PC-3 (cell line): Measurements from ENCODE around the gene DLG1. TPM values are rescaled to one million over a fixed set of nuclear protein-coding genes. Genes with fewer than 3 reads are reported as not detected.

Experiments used
- ATAC-seq: fragments of 200-7000 bp; cut with Tn5 transposase; 2 replicates; pipeline ENCODE4 v1.9.1; 2020; ENCODE audit warnings: mild to moderate bottlenecking, moderate library complexity
- BruUV-seq: library from RNA; stranded (reverse); fragments of 400-500 nt; replicated peaks from 2 replicates; lab custom pipeline; 2021; lab: Mats Ljungman, UMichigan
- CTCF ChIA-PET: fragments of 300-600 bp; sonication (Branson Sonifier 250); formaldehyde crosslinking; loops from one replicate; lab custom pipeline; 2022; ENCODE audit warnings: antibody characterized with exemption; lab: Charles Lee
- POLR2A ChIA-PET: fragments of 300-600 bp; sonication (Branson Sonifier 250); formaldehyde crosslinking; loops from one replicate; lab custom pipeline; 2022; ENCODE audit warnings: antibody characterized with exemption; ENCODE audit not compliant: unreplicated experiment; lab: Charles Lee
- DNase-seq: peaks from one replicate; pipeline ENCODE4 v3.0.0-alpha.2; 2015
- H2AFZ ChIP-seq: fragments of 300-600 bp; sonication (generic); 2 replicates; pipeline ENCODE4 v1.6.0; 2016; ENCODE audit warnings: antibody characterized with exemption, low read length
- H3F3A ChIP-seq: fragments of 300-600 bp; sonication (generic); one replicate; pipeline ENCODE4 v1.6.0; 2017; ENCODE audit warnings: antibody characterized with exemption, low read length, control low read depth, mild to moderate bottlenecking; ENCODE audit not compliant: unreplicated experiment
- H3K27ac ChIP-seq: fragments of 300-600 bp; sonication (generic); 2 replicates; pipeline ENCODE4 v1.5.1; 2016; ENCODE audit warnings: mild to moderate bottlenecking, low read length
- H3K27me3 ChIP-seq: fragments of 300-600 bp; sonication (generic); 2 replicates; pipeline ENCODE4 v1.6.1; 2016; ENCODE audit warnings: low read length, mixed read lengths
- H3K36me3 ChIP-seq: fragments of 300-600 bp; sonication (generic); 2 replicates; pipeline ENCODE4 v1.6.1; 2016; ENCODE audit warnings: low read depth, mixed run types, low read length, mixed read lengths
- H3K4me1 ChIP-seq: fragments of 300-600 bp; sonication (generic); 2 replicates; pipeline ENCODE4 v1.5.1; 2016; ENCODE audit warnings: low read length; ENCODE audit not compliant: insufficient read depth
- H3K4me2 ChIP-seq: fragments of 300-600 bp; sonication (generic); 2 replicates; pipeline ENCODE4 v1.6.0; 2016; ENCODE audit warnings: low read length
- H3K4me3 ChIP-seq: fragments of 300-600 bp; sonication (generic); 2 replicates; pipeline ENCODE4 v1.5.1; 2016; ENCODE audit warnings: mild to moderate bottlenecking, low read length, mixed read lengths
- H3K79me2 ChIP-seq: fragments of 300-600 bp; sonication (generic); 2 replicates; pipeline ENCODE4 v1.6.1; 2017; ENCODE audit warnings: low read length, mixed read lengths
- H3K9ac ChIP-seq: fragments of 300-600 bp; sonication (generic); 2 replicates; pipeline ENCODE4 v1.6.0; 2016; ENCODE audit warnings: mild to moderate bottlenecking, low read length
- H3K9me2 ChIP-seq: fragments of 300-600 bp; sonication (generic); replicated peaks from 2 replicates; pipeline ENCODE4 v1.6.1; 2016; ENCODE audit warnings: mixed run types, low read length, mixed read lengths
- H3K9me3 ChIP-seq: fragments of 300-600 bp; sonication (generic); 2 replicates; pipeline ENCODE4 v1.6.1; 2016; ENCODE audit warnings: low read length, mixed read lengths
- H4K20me1 ChIP-seq: fragments of 300-600 bp; sonication (generic); 2 replicates; pipeline ENCODE4 v1.6.1; 2016; ENCODE audit warnings: low read length, mixed read lengths
- EZH2 ChIP-seq: fragments of 300-600 bp; sonication (generic); IDR thresholded peaks from one replicate; pipeline ENCODE4 v1.6.1; 2017; ENCODE audit warnings: antibody characterized with exemption, mild to moderate bottlenecking, low read length; ENCODE audit not compliant: unreplicated experiment
- EZH2phosphoT487 ChIP-seq: fragments of 300-600 bp; sonication (generic); IDR thresholded peaks from 2 replicates; pipeline ENCODE4 v1.6.1; 2018; ENCODE audit warnings: mild to moderate bottlenecking, antibody characterized with exemption, low read length, borderline replicate concordance
- intact Hi-C: fragments of 100-400 bp; cut with micrococcal nuclease; formaldehyde crosslinking; loops from 2 replicates; pipeline ENCODE4 v1.9.0; 2023
- total RNA-seq: library from RNA; depleted of rRNA; stranded (reverse); fragments of >200 nt; gene quantifications from 2 replicates; pipeline ENCODE4 v1.2.3, GENCODE V29; 2014
- TF ChIP-seq, protein P1 (sequence below): fragments of 300-600 bp; sonication (generic); conservative IDR thresholded peaks from 2 replicates; pipeline ENCODE4 v1.5.1; 2017; ENCODE audit warnings: antibody characterized with exemption, low read depth, mild to moderate bottlenecking, low read length

The DLG1 gene
- total RNA-seq, 1 experiment from 2014 or later, result 60.8 TPM

GRCh38 chr3:197331131-197331530 lies 32.7 kb upstream of the DLG1 start:
- Histone ChIP-seq H3K9me2 (no peaks in the 10 kb centered on the region), H3K9me3 (no peaks in the 10 kb centered on the region), H3K9ac (no peak overlapping the region), H2AFZ (no peak overlapping the region), H3K36me3 (no peaks in the 10 kb centered on the region), H3K27me3 (no peaks in the 10 kb centered on the region), H3K4me2 (no peak overlapping the region), H3K27ac (no peak overlapping the region), H3F3A (no peaks in the 10 kb centered on the region), H3K4me3 (no peak overlapping the region), H4K20me1 (no peaks in the 10 kb centered on the region), H3K4me1 (no peaks in the 10 kb centered on the region), H3K79me2 (no peaks in the 10 kb centered on the region)
- peak; percentile 64 for ATAC-seq
- no TSS peak for BruUV-seq
- intact Hi-C loops, result no loop called here
- ChIA-PET CTCF (interaction anchor here (0.5 to 0.6 kb wide), 2 partner anchors 22 to 37 kb away, joined by 3 read pairs; no protein-coding TSS in a partner anchor), POLR2A (no interaction called here)
- TF ChIP-seq EZH2, result no peak
- TF ChIP-seq, protein P1, sequence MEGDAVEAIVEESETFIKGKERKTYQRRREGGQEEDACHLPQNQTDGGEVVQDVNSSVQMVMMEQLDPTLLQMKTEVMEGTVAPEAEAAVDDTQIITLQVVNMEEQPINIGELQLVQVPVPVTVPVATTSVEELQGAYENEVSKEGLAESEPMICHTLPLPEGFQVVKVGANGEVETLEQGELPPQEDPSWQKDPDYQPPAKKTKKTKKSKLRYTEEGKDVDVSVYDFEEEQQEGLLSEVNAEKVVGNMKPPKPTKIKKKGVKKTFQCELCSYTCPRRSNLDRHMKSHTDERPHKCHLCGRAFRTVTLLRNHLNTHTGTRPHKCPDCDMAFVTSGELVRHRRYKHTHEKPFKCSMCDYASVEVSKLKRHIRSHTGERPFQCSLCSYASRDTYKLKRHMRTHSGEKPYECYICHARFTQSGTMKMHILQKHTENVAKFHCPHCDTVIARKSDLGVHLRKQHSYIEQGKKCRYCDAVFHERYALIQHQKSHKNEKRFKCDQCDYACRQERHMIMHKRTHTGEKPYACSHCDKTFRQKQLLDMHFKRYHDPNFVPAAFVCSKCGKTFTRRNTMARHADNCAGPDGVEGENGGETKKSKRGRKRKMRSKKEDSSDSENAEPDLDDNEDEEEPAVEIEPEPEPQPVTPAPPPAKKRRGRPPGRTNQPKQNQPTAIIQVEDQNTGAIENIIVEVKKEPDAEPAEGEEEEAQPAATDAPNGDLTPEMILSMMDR, result peak; percentile 44; the same call in 1 of the 2 replicates
- peak; percentile 23 for DNase-seq

GRCh38 chr3:197329382-197329781 lies 31.0 kb upstream of the DLG1 start:
- DNase-seq, result no peak
- H3K9me3 ChIP-seq, result no peaks in the 10 kb centered on the region
- no peaks in the 10 kb centered on the region for H3K36me3 ChIP-seq
- no peaks in the 10 kb centered on the region for H3K9me2 ChIP-seq
- H3K4me3 ChIP-seq, result no peak overlapping the region
- ATAC-seq, result no peak
- no peak overlapping the region for H3K9ac ChIP-seq
- no peak overlapping the region for H3K27ac ChIP-seq
- no peaks in the 10 kb centered on the region for H4K20me1 ChIP-seq
- no peaks in the 10 kb centered on the region for H3K4me1 ChIP-seq
- POLR2A ChIA-PET, result no interaction called here
- 0 out of 2 replicates have a peak overlapping the region, but pooled peaks have one; percentile 5 for H2AFZ ChIP-seq
- no TSS peak for BruUV-seq
- H3K4me2 ChIP-seq, result no peak overlapping the region
- intact Hi-C loops, result no loop called here
- H3K79me2 ChIP-seq, result no peaks in the 10 kb centered on the region
- H3F3A ChIP-seq, result no peaks in the 10 kb centered on the region
- TF ChIP-seq EZH2phosphoT487, result no peak
- TF ChIP-seq, protein P1, result no peak
- TF ChIP-seq EZH2, result no peak
- no peaks in the 10 kb centered on the region for H3K27me3 ChIP-seq
- CTCF ChIA-PET, result no interaction called here

DNA sequence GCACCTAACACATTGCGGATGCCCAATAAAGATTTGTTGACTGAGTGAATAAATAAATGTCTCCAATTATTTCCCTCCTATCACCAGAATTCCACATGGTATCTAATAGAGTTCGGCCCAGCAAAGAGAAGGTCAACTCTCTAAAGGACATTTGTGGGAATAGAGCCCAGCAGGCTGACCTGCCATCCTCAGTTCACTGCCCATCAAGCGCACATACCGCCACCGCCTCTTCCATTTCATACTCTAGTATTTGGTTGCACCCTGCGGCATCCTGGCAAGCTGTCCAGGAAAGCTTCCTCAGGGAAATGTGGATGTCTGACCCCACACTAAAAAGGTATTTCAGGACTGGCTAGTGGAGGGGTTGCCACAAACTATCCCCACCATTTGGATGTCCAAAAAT lies 29.8 kb upstream of the DLG1 start:
- no peak for ATAC-seq
- POLR2A ChIA-PET, result no interaction called here
- H3K27ac ChIP-seq, result no peak overlapping the region
- TF ChIP-seq EZH2phosphoT487 (no peak), EZH2 (no peak)
- TF ChIP-seq, protein P1, result no peak
- H3K4me1 ChIP-seq, result no peaks in the 10 kb centered on the region
- no TSS peak for BruUV-seq
- H3F3A ChIP-seq, result no peaks in the 10 kb centered on the region
- no peak for DNase-seq
- H3K4me3 ChIP-seq, result no peak overlapping the region
- H3K9me3 ChIP-seq, result no peaks in the 10 kb centered on the region
- no peak overlapping the region for H3K9ac ChIP-seq
- no peaks in the 10 kb centered on the region for H4K20me1 ChIP-seq
- no peaks in the 10 kb centered on the region for H3K27me3 ChIP-seq
- H3K79me2 ChIP-seq, result no peaks in the 10 kb centered on the region
- H3K4me2 ChIP-seq, result no peak overlapping the region
- intact Hi-C loops, result no loop called here
- H3K36me3 ChIP-seq, result no peaks in the 10 kb centered on the region
- no peak overlapping the region for H2AFZ ChIP-seq
- no peaks in the 10 kb centered on the region for H3K9me2 ChIP-seq
- CTCF ChIA-PET, result no interaction called here
